SU-DHL-6 (cell line): ENCODE results near the gene VPS36.
"Not testable (repeated sequence)": the region's sequence is repeated elsewhere in the genome, so short reads cannot be mapped to it uniquely, and the experiment has no call there.

Experiments used
- CTCF ChIP-seq: fragments of 200-600 bp; sonication (generic); IDR thresholded peaks from one replicate; pipeline ENCODE4 v1.5.1; 2017; ENCODE audit warnings: antibody characterized with exemption, mild to moderate bottlenecking, low read length, moderate library complexity; ENCODE audit not compliant: insufficient read depth, poor library complexity, severe bottlenecking
- EZH2phosphoT487 ChIP-seq: fragments of 200-600 bp; sonication (generic), shearing (Covaris generic); conservative IDR thresholded peaks from 2 replicates; pipeline ENCODE4 v1.6.1; 2018; ENCODE audit warnings: mild to moderate bottlenecking, antibody characterized with exemption, low read length, moderate library complexity, mixed read lengths

GRCh38 chr13:52497979-52498378, 47.5 kb upstream of the VPS36 start:
- TF ChIP-seq EZH2phosphoT487, CTCF: not testable (repeated sequence)
